ENCODE data around the gene MEI1. TPM values are rescaled to one million over a fixed set of nuclear protein-coding genes. Genes with fewer than 3 reads are reported as not detected.

Gene MEI1
- total RNA-seq, 4 donors from 2014 or later: 0.39 to 1.3 (median 0.44) TPM

DNA sequence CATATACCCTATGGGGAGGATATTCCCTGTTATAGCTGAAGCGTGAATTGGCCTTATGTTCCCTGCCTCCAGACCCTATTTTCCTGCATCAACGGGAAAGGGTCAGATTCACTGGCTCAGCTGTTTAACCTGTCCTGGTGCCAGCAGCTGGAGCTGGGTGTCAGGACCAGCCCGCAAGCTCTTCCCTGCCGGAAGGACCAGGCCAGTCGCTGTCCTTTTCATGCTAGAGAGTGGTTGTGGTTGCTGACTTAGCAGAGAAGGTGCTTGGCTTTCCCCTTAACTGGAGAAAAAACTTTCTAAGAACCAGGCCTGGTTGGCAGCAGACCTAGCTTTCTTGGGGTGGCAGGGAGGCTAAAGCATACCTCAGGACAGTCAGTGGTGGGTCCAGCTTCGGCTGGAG lies 128.4 kb downstream of the MEI1 start:
- Histone ChIP-seq H3K27me3 (no peaks in the 10 kb centered on the region), H3K27ac (replicated peaks in 1 of 4) (no peak overlapping the region), H3K36me3 (peaks cover 0 to 10% (median 5%) of the 10 kb centered on the region in 4 donors), H3K4me1 (peaks cover 18 to 33% (median 27%) of the 10 kb centered on the region in 4 donors), H3K9me3 (no peaks in the 10 kb centered on the region), H3K4me3 (no peak overlapping the region)
- intact Hi-C loops (cut with DNase I): no loop called here
- DNase-seq (ENCODE audit: extremely low spot score): no peak
- WGBS: 92% methylated on average over 6 of the region's 6 CpGs
- TF ChIP-seq POLR2AphosphoS5 (IDR thresholded peaks at IDR 0.05) (no peak), EP300 (IDR thresholded peaks at IDR 0.05) (no peak), CTCF (IDR thresholded peaks at IDR 0.05) (no peak), POLR2A (IDR thresholded peaks at IDR 0.05; ENCODE audit: low read depth) (no peak)

DNA sequence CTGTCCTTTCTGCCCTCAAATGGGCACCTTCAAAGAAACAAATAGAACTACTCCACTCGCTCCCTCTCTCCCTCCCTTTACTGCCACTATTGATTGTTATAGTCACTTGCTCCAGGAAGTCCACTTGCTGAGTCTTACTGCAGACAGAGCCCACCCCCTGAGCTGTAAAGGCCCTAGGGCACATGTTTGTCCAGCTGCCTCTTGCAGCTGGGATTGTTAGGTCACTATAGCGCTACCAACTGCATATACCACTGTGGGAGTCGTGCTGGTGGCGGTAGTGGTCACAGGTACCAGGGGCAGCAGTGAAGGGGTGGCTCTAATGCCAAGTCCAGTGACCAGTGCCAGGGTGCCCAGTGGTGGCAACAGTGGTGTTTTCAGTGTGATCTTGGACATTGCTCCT lies 129.2 kb downstream of the MEI1 start:
- WGBS: 96% methylated on average over 4 of the region's 4 CpGs
- Histone ChIP-seq H3K36me3 (peaks cover 0 to 10% (median 5%) of the 10 kb centered on the region in 4 donors), H3K4me3 (no peak overlapping the region), H3K27me3 (no peaks in the 10 kb centered on the region), H3K27ac (replicated peaks in 1 of 4) (no peak overlapping the region), H3K4me1 (peaks cover 18 to 33% (median 27%) of the 10 kb centered on the region in 4 donors), H3K9me3 (no peaks in the 10 kb centered on the region)
- intact Hi-C loops (cut with DNase I): no loop called here
- no peak for TF ChIP-seq CTCF (IDR thresholded peaks at IDR 0.05)
- no peak for TF ChIP-seq EP300 (IDR thresholded peaks at IDR 0.05)
- no peak for TF ChIP-seq POLR2AphosphoS5 (IDR thresholded peaks at IDR 0.05)
- no peak for TF ChIP-seq POLR2A (IDR thresholded peaks at IDR 0.05; ENCODE audit: low read depth)
- no peak for DNase-seq (ENCODE audit: extremely low spot score)

- Histone ChIP-seq H3K4me3 (no peak overlapping the region), H3K27me3 (no peaks in the 10 kb centered on the region), H3K36me3 (peaks cover 0 to 10% (median 5%) of the 10 kb centered on the region in 4 donors), H3K9me3 (no peaks in the 10 kb centered on the region), H3K4me1 (peaks cover 30 to 49% (median 39%) of the 10 kb centered on the region in 4 donors), H3K27ac (replicated peaks in 1 of 4) (no peak overlapping the region)
- no peak for DNase-seq (ENCODE audit: extremely low spot score)
- 86% methylated on average over 3 of the region's 3 CpGs for WGBS
- intact Hi-C loops (cut with DNase I): loop anchor here (10.0 kb wide), 1 partner anchor 135 kb away; the partner anchor contains the start of gene MEI1
- TF ChIP-seq POLR2A (IDR thresholded peaks at IDR 0.05; ENCODE audit: low read depth) (no peak), POLR2AphosphoS5 (IDR thresholded peaks at IDR 0.05) (no peak), CTCF (IDR thresholded peaks at IDR 0.05) (no peak), EP300 (IDR thresholded peaks at IDR 0.05) (no peak)
Measured at GRCh38 chr22:41830174-41830573, 130.9 kb downstream of the MEI1 start.

GRCh38 chr22:41831383-41831782 lies 132.1 kb downstream of the MEI1 start:
- H3K9me3 ChIP-seq: no peaks in the 10 kb centered on the region
- H3K27ac ChIP-seq (replicated peaks in 1 of 4): peak overlapping the region; percentile 92 to 97 (median 94)
- no peak overlapping the region for H3K4me3 ChIP-seq
- DNase-seq (ENCODE audit: extremely low spot score): no peak
- H3K36me3 ChIP-seq: peaks cover 0 to 12% (median 6%) of the 10 kb centered on the region in 4 donors
- intact Hi-C loops (cut with DNase I): loop anchor here (10.0 kb wide), 1 partner anchor 137 kb away; the partner anchor contains the start of gene MEI1
- WGBS: 53% methylated on average over 6 of the region's 6 CpGs
- TF ChIP-seq CTCF (IDR thresholded peaks at IDR 0.05) (no peak), POLR2A (IDR thresholded peaks at IDR 0.05; ENCODE audit: low read depth) (no peak), EP300 (IDR thresholded peaks at IDR 0.05) (no peak), POLR2AphosphoS5 (IDR thresholded peaks at IDR 0.05) (no peak)
- H3K27me3 ChIP-seq: no peaks in the 10 kb centered on the region
- peaks cover 18 to 50% (median 33%) of the 10 kb centered on the region in 4 donors for H3K4me1 ChIP-seq

Measured in esophagus muscularis mucosa (tissue), 4 donors.